HG03558 (cell line): ENCODE data around the gene B4GALNT1.

Experiments used
- ATAC-seq: cut with Tn5 transposase; IDR thresholded peaks from one replicate; pipeline ENCODE4 v1.9.1; 2021; ENCODE audit warnings: moderate number of reproducible peaks; ENCODE audit not compliant: unreplicated experiment; ENCODE audit errors: extremely low read depth

The B4GALNT1 gene

DNA sequence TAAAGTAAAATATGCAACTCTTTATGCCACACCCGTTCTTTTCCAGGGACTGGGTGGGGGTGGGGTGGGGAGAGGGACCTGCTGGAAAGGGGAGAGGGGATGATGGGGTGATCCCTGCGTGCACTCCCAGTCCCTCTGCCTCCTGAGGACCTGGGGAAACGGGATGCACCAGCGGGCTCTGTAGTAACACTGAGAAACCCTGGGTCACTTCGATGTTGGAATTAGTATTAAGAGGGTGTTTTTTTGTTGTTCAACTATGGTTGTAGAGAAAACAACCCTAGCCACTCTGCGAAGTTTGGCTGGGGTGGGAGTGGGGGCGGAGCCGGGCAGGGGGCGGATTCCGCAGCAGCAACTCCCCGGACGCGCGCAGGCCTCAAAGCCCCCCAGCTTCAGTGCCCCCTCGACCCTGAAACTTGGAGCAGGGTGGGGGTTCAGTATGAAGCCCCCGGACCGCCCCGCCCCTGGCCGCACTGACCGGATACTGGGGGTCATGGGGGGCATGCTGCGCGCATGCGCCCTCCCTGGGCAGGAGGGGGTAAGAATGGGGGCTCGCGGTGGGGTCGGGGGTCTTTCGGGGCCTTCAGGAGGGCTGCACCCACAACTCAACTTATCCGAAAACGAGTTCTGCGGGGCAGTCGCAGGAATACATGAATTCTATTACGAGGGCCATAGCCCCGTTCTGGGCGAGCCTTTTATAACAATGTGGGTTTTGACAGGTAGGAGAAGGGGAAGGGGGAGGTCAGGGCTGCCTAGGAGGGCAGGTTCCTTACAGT is 23.0 kb downstream of the B4GALNT1 start:
- no peak for ATAC-seq

DNA sequence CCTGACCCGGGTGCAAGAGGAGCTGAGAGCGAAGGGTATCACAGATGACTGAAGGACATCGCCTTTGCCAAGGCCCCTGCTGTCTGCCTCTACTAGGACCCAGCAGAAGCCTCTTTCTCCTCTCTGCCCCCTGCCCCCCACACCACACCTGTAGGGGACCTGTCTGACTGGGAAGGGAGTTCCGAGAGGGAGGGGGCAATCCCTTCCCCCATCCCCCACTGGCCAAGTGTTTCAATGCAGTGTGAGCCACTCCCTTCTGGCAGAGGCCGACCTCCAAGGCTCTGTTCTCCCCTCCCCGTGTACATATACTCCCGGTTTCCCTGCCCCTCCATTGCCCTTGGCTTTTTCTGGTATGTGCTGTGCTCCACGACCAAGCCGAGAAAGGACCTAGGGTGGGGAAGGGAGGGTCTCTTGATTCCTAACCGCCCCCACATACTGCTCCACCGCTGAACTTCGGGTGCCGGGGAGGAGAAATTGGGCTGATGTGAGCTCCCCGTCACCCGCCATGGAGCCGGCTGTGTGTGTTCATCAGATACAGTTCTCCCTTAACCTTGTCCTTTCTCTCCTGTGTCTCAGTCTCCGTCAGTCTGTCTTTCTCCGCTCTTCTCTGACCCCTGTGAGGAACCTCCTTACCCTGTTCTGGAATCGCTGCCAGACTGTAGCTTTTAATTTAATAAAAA is 23.8 kb downstream of the B4GALNT1 start:
- ATAC-seq = no peak

DNA sequence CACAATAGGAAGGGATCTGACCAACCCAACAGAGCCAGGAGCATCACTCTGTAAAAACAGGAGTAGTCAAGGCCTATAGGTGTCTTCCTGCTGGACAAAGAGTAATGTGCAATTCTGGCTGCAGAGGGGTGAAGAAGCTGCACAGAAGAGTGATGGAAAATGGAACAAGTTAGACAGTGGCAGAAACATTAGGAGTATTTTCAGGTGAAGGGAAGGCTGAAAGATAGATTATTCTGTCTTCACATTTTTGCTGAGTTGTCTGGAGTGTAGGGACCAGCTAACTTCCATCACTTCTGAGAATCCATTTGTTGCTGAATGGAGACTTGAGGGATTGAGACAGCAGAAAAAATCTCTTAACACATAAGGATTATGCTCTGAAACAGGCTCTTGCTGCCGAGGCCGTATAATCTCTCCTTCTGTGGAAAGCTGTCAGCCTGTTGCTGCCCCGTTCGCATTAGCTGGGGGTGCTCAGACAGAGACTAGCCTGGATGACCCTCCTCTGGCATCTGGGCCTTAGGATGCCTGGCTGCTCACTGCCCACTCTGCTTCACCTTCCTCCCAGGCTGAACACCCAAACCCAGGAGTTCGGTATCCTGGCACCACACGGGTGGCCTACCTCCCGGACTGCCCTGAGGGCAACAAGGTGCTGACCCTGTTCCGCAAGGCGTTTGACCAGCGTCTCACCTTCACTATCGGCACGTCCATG is 24.9 kb downstream of the B4GALNT1 start:
- no peak for ATAC-seq

DNA sequence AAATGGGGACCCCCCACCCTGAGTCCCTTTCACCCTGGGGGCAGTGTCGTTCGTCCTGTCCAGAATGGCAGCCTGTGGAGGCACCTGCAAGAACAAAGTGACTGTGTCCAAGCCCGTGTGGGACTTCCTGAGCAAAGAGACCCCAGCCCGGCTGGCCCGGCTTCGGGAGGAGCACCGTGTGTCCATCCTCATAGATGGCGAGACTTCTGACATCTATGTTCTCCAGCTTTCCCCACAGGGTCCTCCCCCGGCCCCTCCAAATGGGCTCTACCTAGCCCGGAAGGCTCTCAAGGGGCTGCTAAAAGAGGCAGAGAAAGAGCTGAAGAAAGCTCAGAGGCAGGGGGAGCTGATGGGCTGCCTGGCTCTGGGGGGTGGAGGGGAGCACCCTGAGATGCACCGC is 26.2 kb downstream of the B4GALNT1 start:
- no peak for ATAC-seq

DNA sequence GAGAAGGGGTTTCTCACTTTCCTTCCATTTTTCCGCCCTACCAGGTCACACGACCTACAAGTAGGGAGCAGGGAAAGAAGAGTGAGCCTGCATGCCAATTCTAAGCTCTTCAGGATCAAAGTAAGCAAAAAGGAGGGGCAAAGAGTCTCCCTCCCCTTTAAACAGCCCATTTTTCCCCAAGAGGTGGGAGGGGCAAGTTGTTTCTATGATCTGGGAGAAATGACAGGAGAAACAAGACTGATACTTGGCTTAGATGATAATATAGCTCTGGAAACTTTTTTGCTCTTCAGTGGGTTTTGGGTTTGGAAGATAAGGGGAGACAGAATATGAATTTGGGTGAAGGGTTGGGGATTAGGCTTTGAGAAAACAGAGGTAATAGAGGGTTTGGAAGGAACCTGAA is 26.6 kb downstream of the B4GALNT1 start:
- no peak for ATAC-seq

DNA sequence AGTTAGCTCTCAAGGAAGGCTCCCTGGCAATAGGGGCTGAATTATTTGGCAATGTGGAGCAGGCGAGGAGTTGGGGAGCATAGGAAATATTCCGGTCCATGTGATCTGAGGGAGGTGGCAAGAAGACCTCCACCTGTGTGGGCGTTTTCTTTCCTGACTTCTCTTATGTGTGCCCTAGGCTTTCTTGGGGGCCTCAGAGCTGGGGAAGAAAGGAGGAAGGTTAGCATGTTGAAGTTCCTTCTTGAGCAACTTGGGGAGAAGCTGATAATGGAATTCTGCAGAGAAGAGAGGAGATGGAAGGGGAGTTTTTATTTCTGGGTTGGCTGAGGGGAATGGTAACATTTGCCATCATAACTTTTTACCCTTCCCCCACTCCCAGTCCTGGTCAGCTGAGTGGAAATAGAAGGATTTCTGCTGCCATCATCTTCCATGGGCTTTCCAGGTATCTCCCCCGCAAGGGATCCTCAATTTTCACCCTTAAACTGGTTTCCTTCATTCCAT is 27.1 kb downstream of the B4GALNT1 start:
- no peak for ATAC-seq

DNA sequence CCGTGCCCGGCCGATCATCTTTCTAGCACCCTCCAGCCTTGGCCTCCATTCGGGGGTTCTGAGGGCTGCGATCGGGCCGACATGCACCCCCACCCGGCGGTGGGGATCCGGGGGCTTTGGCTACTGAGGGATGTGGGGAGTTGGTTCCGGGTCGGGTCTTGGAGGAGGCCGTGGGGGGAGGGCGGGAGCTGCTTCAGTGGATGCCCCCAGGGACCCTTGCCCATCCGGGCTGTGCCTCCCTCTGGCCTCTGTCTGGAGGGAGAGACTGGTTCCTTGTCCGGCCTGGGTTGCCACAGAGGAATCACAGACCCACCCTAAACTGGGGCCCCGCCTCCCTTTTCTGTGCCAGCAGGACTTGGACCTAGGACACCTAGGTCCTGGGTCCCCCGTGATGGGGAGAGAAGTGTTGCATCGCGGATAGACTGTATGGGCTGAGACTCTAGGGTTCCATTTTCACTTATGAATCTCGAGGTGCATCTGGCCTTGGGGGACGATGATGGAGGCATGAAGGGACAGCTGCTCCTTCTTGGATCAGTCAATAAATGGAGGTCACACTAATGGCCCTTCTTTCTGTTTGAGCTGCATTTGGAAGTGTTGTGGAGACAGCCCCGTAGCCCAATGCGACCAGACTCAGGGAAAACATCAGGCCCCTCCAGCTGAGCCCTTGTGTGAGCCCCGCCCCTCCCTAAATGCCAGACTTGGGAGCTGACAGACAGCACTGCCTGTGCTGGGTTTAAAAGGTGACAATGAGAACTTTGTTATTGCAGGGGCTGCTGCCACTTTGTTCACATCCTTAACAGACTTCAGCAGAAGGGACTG is 27.8 kb downstream of the B4GALNT1 start:
- no peak for ATAC-seq

DNA sequence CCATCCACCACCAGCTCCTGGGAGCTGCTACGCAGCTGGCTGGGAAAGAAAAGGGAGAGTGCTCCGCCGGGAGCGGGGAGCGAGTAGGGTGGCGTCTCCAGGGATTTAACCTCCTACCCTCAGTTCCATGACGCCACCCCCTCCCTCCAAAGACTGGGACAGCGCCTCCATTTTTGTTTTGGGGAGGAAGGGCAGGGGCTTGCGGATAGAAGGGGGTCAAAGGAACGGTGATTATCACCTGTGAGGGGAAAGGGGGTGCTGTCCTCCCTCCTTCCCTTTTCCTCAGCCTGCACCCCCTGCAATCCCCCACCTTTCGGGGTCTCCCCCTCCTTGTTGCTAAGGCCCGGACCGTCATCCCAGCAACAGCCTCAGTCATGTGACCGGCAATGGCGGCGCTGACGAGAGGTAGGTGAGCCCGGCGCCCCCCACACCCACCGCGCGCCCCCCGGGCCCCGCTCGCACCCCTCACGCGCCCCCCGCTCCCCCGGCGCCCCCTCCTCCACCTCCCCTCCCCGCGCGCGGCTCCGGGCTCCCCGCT is 28.5 kb downstream of the B4GALNT1 start, which contains the start of gene DTX3:
TSS of gene DTX3 (plus strand) at position 371 of the 538 bp plus-strand sequence. CDS start 1,694 bp downstream, outside the sequence.
- ATAC-seq = no peak

DNA sequence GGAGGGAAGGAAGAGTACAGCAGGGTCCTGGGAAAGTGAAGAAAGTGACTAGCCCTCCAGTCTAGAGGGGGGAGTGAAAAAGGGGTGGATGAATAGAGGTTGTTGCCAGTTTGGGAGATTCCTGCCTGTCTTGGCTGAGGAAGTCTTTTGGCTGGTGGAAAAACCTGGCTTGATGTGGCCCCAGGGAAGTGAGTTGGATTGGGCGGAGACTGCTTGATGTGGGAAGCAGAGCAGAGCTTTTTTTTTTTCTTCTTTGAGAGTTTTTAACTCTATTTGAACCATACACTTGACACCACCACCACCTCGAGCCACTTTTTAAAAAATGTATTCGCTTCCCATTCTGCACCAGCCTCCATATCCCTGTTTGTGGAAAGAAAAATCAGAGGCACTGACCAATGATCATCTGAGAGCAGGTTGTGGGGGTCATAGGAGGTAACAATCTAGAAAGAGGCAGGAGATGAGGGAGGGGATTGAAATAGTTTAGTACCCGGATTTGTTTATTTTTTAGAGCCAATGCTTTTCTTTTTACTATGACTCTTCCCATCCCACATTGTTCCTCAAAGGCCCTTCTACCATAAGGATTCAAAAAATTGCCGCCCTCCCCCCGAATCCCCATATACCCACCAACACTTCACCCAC is 29.1 kb downstream of the B4GALNT1 start:
- ATAC-seq = no peak

DNA sequence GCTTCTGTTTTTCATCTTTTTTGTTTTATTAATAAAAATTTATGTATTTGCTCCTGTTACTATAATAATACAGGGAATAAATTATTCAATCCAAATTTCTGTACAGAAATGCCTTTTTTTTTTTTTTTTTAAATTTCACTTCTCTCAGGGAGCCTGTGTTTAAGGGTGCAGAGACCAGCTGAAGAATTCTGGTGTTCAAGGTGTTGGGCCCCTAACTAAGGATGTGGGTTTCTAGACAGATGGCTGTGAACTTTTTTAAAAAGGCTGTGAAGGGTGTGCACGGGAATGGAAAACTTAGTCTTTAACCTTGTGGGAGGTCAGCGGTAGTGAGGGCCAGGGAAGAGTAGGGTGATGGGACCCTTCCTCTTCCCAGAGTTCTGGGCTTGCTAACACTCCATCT is 29.7 kb downstream of the B4GALNT1 start:
- no peak for ATAC-seq

DNA sequence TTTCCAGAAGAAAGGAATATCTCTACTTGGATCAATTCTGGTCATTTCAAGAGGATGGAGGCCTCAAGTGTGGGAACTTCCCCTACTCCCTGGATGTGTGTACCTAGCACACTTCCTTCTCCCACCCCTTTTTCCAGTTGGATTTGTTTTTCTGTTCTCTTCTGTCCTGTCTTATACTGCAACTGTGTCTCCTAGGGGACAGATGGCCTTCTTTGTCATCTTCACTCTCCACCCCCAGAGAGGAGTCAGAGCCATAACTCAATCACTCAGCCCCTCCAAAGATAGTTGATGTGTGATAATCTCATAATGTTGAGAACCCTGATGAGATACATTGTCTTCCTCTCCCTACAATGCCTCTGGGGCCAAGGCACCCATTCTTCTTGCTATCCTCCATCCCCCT is 30.5 kb downstream of the B4GALNT1 start:
- ATAC-seq = no peak

DNA sequence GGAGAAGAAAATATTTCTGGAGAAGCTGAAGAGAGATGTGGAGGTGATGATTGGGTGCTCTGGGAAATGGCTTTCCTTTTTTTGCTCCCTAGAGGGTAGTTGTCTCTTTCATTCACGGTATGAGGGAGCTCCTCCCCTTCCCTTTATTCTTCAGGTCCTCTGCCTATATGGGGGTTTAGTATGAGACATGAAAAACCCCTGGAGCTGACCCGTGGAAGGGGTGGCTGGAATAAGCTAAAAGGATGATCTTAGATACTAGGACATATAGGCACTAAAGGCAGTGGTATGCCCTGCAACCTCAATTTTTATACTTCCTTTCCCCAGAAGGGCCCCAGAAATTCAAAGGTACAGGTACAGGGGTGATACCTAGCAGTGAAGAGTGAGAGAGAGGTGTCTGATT is 32.6 kb downstream of the B4GALNT1 start:
- no peak for ATAC-seq

DNA sequence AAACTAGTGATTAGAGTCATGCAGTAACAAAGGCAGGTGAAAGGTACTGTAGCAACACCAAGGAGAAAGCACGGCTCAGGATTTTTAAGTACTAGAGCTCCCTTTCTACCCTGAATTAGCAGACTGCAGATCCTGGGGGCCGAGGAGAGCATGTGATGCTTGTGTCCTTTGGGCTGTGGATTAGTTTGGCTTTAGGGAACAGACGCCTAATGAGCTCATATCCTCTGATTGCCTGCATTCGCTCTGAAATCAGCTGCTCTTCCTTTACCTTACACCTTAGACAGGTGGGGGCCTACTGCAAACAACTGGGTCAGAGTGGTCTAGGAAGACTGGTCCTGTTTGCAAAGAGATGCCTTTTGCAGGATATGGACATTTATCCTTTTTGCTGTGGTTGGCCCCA is 39.8 kb downstream of the B4GALNT1 start:
- no peak for ATAC-seq

DNA sequence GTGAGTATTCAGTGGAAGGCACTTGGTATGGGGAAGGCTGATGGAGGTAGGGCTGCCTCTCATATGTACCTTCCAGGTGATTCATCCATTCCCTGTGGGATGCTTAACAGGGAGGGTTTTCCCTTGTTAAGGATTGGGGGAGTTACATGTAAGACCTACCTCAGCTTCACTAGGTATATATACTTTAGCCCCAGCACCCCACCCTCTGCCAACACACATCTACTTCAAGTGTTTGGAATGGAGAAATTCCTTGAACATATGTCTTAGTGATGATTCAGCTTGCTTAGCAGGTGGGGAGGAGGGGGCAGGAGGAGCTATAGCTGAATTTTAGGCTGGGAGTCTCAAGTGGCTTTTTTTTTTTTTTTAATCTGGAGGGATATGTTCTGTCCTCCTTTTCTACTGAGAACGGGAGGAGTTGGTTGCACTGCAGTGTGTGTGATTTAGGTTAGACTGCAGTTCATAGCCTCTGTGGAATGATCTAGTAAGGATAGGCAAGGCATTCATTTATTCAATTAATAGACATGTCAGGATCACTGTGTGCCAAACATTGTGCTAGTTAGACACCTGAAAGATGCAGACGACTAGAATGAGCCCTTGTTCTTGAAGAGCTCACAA is 40.3 kb downstream of the B4GALNT1 start:
- ATAC-seq = no peak

DNA sequence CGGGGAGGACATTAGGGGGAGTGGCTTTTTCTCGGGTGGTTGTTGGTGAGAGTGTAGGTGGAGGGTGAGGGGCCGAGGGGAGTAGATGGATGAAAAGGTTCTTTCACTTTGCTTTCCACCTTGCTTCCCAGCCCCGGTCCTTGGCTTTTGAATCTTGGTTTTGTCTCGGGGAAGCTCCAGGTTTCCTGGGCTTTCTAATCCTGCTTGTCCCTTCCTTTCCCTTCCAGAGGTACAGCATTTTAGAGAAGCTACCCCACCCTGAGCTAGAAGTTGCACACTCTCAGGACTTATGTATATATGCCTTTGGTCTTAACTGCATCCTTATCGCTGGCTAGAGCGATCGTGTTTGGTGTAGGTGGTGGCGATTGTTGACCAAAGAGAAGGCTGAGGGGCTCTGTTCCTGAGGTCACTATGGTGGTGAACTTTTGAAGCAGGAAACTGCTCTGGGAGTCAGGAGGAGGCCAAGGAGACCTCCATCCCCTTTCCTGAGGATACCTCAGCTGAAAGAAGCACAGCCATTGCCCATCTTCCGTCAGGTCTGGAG is 41.1 kb downstream of the B4GALNT1 start:
- ATAC-seq = no peak

DNA sequence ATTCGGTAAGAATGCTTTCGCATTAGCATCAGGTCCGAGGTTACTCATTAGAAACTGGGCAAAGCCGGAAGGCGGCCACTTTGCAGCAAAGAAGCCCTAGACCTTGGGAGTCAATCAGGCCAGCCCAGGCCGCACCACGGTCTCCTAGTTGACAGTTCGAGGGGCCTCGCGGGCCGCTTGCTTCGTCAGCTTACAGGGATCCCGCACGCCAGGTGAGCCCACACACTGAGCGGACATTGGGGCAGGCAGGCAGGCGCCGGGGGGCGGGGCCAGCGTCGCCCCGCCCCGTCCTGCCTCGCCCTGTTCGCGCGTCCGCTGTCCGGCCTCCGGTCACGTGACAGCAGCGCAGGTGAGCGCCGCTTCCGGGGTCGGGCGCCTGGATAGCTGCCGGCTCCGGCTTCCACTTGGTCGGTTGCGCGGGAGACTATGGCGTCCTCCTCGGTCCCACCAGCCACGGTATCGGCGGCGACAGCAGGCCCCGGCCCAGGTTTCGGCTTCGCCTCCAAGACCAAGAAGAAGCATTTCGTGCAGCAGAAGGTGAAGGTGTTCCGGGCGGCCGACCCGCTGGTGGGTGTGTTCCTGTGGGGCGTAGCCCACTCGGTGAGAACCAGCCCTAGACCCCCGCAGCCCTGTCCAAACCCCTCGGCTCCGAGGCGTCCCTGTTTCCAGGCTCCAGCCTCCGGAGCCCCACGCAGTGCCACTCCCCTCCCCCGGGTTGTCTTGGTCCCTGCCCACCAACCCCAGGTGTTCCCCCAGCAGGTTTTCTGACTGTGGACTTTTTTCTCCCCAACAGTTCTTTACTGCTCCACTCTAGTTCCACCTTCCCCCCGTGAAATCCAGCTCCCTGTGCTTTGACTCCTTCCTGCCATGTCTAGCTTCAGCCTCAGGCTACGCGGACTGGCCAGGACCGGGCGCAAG is 41.9 kb downstream of the B4GALNT1 start, which contains the start of gene PIP4K2C:
TSS of gene PIP4K2C (plus strand) at position 329 of the 918 bp plus-strand sequence. CDS start at position 427, 98 bp downstream.
- peak; percentile 88 for ATAC-seq

DNA sequence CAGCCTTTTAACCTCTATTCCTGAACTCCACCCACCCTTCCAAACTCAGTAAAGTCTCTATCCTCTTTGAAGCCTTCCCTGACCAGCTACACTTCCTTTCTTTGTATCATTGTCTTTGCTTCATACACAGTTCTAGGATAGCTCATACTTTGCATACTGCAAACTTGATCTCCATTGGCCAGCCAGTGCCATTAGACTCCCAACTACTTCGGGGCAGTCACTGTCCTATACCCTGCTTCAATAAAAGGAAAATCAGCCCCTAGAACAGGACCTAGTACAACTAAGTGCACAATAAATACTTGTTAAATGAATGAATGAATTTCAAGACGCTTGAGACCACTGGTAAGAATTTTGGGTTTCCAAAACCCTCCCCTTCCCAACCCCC is 42.5 kb downstream of the B4GALNT1 start:
- ATAC-seq = no peak
